H1 (cell line): ENCODE measurements around the gene LRP1-AS. TPM values are rescaled to one million over a fixed set of nuclear protein-coding genes. Genes with fewer than 3 reads are reported as not detected.

Experiments
- ASH2L ChIP-seq: fragments of 200-600, 300-600 bp; sonication (generic); IDR thresholded peaks from one replicate; pipeline ENCODE4 v1.7.1; 2017; ENCODE audit warnings: low read length
- BACH1 ChIP-seq: IDR thresholded peaks from 2 replicates; pipeline ENCODE4 v1.6.1; 2012; ENCODE audit warnings: low read length, improper control_type of control experiment
- CBX5 ChIP-seq: fragments of 300-800, 300-1000 bp; sonication (generic); IDR thresholded peaks from 2 replicates; pipeline ENCODE4 v1.7.1; 2016; ENCODE audit warnings: antibody characterized with exemption, low read length, low read depth
- CBX8 ChIP-seq: fragments of 300-800, 300-1000 bp; sonication (generic); IDR thresholded peaks from 2 replicates; pipeline ENCODE4 v1.7.1; 2016; ENCODE audit warnings: low read depth, low read length, borderline replicate concordance
- CHD7 ChIP-seq: fragments of 300-600 bp; sonication (generic); IDR thresholded peaks from 2 replicates; pipeline ENCODE4 v1.7.1; 2012; ENCODE audit warnings: low read length, moderate library complexity, mild to moderate bottlenecking, inconsistent platforms; ENCODE audit not compliant: insufficient replicate concordance
- E2F6 ChIP-seq: IDR thresholded peaks from 2 replicates; pipeline ENCODE4 v1.6.1; 2012; ENCODE audit warnings: inconsistent platforms
- GTF2F1 ChIP-seq: IDR thresholded peaks from 2 replicates; pipeline ENCODE4 v1.6.1; 2012; ENCODE audit warnings: low read depth, low read length, improper control_type of control experiment, borderline replicate concordance
- JUND ChIP-seq: IDR thresholded peaks from 2 replicates; pipeline ENCODE4 v1.6.1; 2011; ENCODE audit warnings: mild to moderate bottlenecking, improper control_type of control experiment, low read length
- KDM5A ChIP-seq: fragments of 200-600 bp; IDR thresholded peaks from 2 replicates; pipeline ENCODE4 v1.7.1; 2012; ENCODE audit warnings: mild to moderate bottlenecking, low read length, inconsistent platforms, mixed read lengths
- POU5F1 ChIP-seq: IDR thresholded peaks from 2 replicates; pipeline ENCODE4 v1.6.1; 2011; ENCODE audit warnings: low read depth, mild to moderate bottlenecking, low read length, moderate library complexity
- polyA plus RNA-seq, 7 experiments: library from polyadenylated mRNA; depleted of rRNA in 3 of 7; stranded (reverse) in 5 of 7; unstranded in 2 of 7; fragments of >200 nt in 5 of 7; fragments of 200-250 nt in 2 of 7; gene quantifications; 1 replicate in 5 of 7; 2 replicates in 1 of 7; 4 replicates in 1 of 7; pipeline versions ENCODE4 v1.2.1 to v1.2.3, GENCODE V29; 2011 to 2013; ENCODE audit warnings: missing spikeins in 2 of 7, mixed read lengths in 2 of 7
- total RNA-seq: library from RNA; stranded (reverse); fragmentation: NEBNext Ultra II Directional; extraction: Animal tissue kit (Norgen Biotek cat#: 25700); gene quantifications from 2 replicates; pipeline ENCODE4 v1.2.1, GENCODE V29; 2021

Gene LRP1-AS
- total and polyA plus RNA-seq, 2 of the 8 experiments (the other 6 are each of a cell fraction or from before 2014, with no cell fraction given): not detected

GRCh38 chr12:57112492-57113294 lies 34.7 kb downstream of the LRP1-AS start (continued):
- TF ChIP-seq CHD7 (no peak), POU5F1 (no peak), JUND (0 out of 2 replicates have a peak, but pooled peaks have one; percentile 1), CBX8 (no peak), ASH2L (no peak), KDM5A (no peak), BACH1 (no peak), CBX5 (no peak), GTF2F1 (no peak), E2F6 (no peak)
